ENCODE measurements around the gene EFCAB12.

Gene EFCAB12

DNA sequence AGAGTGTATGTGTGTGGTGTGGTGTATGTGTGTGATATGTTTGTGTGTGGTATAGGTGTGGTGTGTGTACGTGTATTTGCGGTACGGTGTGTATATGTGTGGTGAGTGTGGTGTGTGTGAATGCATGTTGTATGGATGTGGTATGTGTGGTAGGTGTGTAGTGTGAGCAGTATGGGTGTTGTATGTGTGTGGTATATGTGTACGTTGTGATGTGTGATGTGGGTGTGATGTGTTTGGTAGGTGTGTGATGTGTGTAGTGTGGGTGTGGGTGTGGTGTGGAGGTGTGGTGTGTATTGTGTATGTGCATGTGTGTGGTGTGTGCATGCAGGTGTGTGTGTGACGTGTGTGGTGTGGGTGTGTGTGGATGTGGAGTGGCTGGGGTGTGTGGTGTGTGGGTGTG, 58.7 kb downstream of the EFCAB12 start:
- Histone ChIP-seq H3K4me3 (replicated peaks; ENCODE audit: insufficient read depth, low read length) (no peak overlapping the region), H3K27me3 (ENCODE audit: insufficient read depth, poor library complexity, severe bottlenecking) (no peaks in the 10 kb centered on the region), H3K27ac (replicated peaks) (no peak overlapping the region)
- TF ChIP-seq POLR2AphosphoS5 (IDR thresholded peaks at IDR 0.05; ENCODE audit: low read depth): no peak
- TF ChIP-seq, protein P1, sequence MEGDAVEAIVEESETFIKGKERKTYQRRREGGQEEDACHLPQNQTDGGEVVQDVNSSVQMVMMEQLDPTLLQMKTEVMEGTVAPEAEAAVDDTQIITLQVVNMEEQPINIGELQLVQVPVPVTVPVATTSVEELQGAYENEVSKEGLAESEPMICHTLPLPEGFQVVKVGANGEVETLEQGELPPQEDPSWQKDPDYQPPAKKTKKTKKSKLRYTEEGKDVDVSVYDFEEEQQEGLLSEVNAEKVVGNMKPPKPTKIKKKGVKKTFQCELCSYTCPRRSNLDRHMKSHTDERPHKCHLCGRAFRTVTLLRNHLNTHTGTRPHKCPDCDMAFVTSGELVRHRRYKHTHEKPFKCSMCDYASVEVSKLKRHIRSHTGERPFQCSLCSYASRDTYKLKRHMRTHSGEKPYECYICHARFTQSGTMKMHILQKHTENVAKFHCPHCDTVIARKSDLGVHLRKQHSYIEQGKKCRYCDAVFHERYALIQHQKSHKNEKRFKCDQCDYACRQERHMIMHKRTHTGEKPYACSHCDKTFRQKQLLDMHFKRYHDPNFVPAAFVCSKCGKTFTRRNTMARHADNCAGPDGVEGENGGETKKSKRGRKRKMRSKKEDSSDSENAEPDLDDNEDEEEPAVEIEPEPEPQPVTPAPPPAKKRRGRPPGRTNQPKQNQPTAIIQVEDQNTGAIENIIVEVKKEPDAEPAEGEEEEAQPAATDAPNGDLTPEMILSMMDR (IDR thresholded peaks at IDR 0.05; ENCODE audit: insufficient read depth, low read length): no peak
- no peak for TF ChIP-seq GABPA (IDR thresholded peaks at IDR 0.05; ENCODE audit: low read depth)
- TF ChIP-seq, protein P2, sequence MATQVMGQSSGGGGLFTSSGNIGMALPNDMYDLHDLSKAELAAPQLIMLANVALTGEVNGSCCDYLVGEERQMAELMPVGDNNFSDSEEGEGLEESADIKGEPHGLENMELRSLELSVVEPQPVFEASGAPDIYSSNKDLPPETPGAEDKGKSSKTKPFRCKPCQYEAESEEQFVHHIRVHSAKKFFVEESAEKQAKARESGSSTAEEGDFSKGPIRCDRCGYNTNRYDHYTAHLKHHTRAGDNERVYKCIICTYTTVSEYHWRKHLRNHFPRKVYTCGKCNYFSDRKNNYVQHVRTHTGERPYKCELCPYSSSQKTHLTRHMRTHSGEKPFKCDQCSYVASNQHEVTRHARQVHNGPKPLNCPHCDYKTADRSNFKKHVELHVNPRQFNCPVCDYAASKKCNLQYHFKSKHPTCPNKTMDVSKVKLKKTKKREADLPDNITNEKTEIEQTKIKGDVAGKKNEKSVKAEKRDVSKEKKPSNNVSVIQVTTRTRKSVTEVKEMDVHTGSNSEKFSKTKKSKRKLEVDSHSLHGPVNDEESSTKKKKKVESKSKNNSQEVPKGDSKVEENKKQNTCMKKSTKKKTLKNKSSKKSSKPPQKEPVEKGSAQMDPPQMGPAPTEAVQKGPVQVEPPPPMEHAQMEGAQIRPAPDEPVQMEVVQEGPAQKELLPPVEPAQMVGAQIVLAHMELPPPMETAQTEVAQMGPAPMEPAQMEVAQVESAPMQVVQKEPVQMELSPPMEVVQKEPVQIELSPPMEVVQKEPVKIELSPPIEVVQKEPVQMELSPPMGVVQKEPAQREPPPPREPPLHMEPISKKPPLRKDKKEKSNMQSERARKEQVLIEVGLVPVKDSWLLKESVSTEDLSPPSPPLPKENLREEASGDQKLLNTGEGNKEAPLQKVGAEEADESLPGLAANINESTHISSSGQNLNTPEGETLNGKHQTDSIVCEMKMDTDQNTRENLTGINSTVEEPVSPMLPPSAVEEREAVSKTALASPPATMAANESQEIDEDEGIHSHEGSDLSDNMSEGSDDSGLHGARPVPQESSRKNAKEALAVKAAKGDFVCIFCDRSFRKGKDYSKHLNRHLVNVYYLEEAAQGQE (IDR thresholded peaks at IDR 0.05; ENCODE audit: insufficient replicate concordance, low read depth): no peak
- no peak for TF ChIP-seq SPI1 (IDR thresholded peaks at IDR 0.05; ENCODE audit: borderline replicate concordance, low read depth)
- DNase-seq (ENCODE audit: low read depth in 1 of 2, low spot score in 1 of 2): no peak

DNA sequence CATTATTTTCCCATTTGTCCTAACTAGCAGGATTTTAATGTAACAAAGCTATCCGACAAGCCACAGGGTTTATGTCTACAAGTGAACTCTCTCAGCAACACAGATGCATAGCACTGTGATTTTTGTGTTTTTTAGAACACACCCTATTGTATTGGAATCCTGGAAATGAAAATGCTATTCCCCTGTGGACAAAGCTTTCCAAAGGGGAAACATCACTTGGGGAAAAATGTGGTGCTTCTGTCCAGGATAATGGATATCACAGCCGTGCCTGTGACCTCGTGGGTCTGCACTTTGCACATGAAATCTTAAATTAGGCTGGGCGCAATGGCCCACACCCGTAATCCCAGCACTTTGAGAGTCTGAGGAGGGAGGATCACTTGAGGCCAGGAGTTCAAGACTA, 60.6 kb downstream of the EFCAB12 start:
- TF ChIP-seq POLR2AphosphoS5 (IDR thresholded peaks at IDR 0.05; ENCODE audit: low read depth) (no peak), GABPA (IDR thresholded peaks at IDR 0.05; ENCODE audit: low read depth) (no peak), SPI1 (IDR thresholded peaks at IDR 0.05; ENCODE audit: borderline replicate concordance, low read depth) (no peak)
- TF ChIP-seq, protein P1 (IDR thresholded peaks at IDR 0.05; ENCODE audit: insufficient read depth, low read length): no peak
- TF ChIP-seq, protein P2 (IDR thresholded peaks at IDR 0.05; ENCODE audit: insufficient replicate concordance, low read depth): no peak
- Histone ChIP-seq H3K27me3 (ENCODE audit: insufficient read depth, poor library complexity, severe bottlenecking) (no peaks in the 10 kb centered on the region), H3K4me3 (replicated peaks; ENCODE audit: insufficient read depth, low read length) (no peak overlapping the region), H3K27ac (replicated peaks) (no peak overlapping the region)
- no peak for DNase-seq (ENCODE audit: low read depth in 1 of 2, low spot score in 1 of 2)

DNA sequence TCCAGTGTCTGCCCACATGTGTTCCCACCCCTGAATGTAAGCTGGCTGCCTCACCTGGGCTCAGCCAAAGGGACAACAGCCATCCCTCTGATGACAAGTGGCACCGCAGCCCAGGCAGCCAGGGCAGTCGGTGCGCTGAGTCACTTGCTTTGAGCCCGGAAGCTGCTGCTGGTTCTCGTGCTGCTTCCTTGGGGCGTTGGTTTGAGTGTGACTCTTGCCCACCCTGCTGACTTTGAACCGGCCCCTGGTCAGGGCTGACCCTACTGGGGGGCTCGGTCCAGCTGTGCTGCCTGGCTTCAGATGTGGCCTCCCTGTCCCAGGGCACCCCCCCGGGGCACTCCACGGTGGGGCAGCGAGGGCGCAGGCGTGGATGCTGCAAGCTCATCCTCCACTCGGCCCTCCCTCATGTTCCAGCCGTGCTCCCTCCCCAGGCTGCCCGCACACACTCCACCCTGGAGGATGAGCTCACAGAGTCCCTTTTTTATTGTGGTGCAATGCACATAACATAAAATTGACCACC, 62.1 kb downstream of the EFCAB12 start:
- TF ChIP-seq, protein P1 (IDR thresholded peaks at IDR 0.05; ENCODE audit: insufficient read depth, low read length): no peak
- TF ChIP-seq, protein P2 (IDR thresholded peaks at IDR 0.05; ENCODE audit: insufficient replicate concordance, low read depth): no peak
- no peak for TF ChIP-seq SPI1 (IDR thresholded peaks at IDR 0.05; ENCODE audit: borderline replicate concordance, low read depth)
- no peak overlapping the region for H3K27ac ChIP-seq (replicated peaks)
- H3K4me3 ChIP-seq (replicated peaks; ENCODE audit: insufficient read depth, low read length): no peak overlapping the region
- DNase-seq (ENCODE audit: low read depth in 1 of 2, low spot score in 1 of 2): no peak
- H3K27me3 ChIP-seq (ENCODE audit: insufficient read depth, poor library complexity, severe bottlenecking): no peaks in the 10 kb centered on the region
